ENCODE data around the gene BTD. TPM values are rescaled to one million over a fixed set of nuclear protein-coding genes. Genes with fewer than 3 reads are reported as not detected.

BTD gene
- total RNA-seq, 4 donors from 2014 or later = 44.3 to 87.6 (median 58.7) TPM

- no peak for TF ChIP-seq CTCF (IDR thresholded peaks at IDR 0.05; ENCODE audit: low read depth)
Measured at GRCh38 chr3:15693355-15693754, 91.8 kb downstream of the BTD start.

DNA sequence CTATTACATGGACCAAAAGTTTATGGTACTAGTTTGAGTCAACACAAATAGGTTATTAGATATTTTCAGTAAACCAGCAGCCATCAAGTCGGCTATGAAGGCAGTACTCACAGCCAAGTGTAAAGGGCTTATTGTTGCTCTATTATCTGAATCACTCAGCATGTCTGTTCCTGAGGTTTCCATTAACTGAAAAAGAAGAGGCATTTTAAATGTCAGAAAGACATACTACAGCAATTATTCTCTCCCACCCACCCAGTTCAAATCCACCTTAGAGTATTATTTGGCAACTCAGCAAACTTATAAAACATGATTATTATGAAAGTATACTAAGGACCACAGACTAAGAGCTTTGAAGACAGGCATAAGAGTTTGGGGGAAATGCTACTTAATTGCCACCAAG is 93.1 kb downstream of the BTD start:
- TF ChIP-seq CTCF (IDR thresholded peaks at IDR 0.05; ENCODE audit: low read depth) = no peak

Small RNA genes within 50 kb of the gene (small RNA-seq; reads per million reads assigned to genes)
- not detected for gene MIR3134

Other genes with a start within 250 kb of the BTD start
- 10 to 100 TPM in 3 of 4 donors, 1 to 10 TPM in 1; 6.0 to 15.8 (median 13.1) TPM for gene METTL6, start 174.2 kb upstream of the BTD start, total RNA-seq
- gene EAF1, start 174.1 kb upstream of the BTD start, total RNA-seq = 10 to 100 TPM; 18.5 to 33.4 (median 21.6) TPM
- 1 to 10 TPM; 2.0 to 5.1 (median 3.5) TPM for gene COLQ, start 80.0 kb upstream of the BTD start, total RNA-seq
- 10 to 100 TPM; 27.1 to 45.8 (median 37.5) TPM for gene HACL1, start 176 bp upstream of the BTD start, total RNA-seq
- 100 to 1,000 TPM in 3 of 4 donors, 10 to 100 TPM in 1; 66.5 to 130 (median 123) TPM for gene ANKRD28, start 196.2 kb downstream of the BTD start, total RNA-seq

Measured in subcutaneous adipose tissue (tissue), 4 donors.